ENCODE data around the gene C6orf141. TPM values are rescaled to one million over a fixed set of nuclear protein-coding genes. Genes with fewer than 3 reads are reported as not detected.

Gene C6orf141
- total and polyA plus RNA-seq, 2 of the 13 experiments (the other 11 are each of a cell fraction or from before 2014, with no cell fraction given) = 0.07 TPM; not detected in 1

DNA sequence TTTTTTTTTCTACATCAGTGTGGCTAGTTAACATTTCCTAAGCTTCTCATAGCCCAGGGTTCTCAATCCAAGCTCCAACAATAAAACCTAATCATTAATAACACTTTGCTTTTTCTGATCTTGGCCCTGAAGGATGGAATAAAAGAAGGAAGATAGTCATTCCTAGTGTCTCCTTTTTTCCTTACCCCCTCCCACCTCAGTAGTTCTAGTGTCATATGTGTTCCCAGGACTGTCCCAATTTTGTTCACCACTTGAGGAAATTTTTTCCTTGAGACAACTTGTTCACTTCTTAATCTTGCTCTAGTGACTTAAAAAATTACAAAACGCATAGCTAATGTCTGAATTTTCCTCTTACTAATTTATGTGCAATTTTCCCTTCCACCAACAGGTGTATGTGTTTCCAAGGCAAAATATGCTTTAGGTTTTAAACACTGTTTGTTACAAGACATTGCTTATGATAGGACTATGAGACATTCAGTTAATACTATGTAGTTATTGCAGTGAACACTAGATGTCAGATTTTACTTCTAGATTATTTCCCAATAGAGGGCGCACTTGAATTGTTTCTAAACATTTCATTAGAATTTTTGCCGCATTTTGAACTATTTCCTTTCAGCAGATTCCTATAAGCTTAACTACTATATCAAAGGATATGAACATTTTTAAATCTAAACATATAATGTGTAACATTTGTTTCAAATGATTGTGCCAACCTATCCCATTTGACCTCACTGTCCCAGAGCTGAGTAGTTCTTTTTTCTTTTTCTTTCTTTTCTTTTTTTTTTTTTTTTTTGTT lies 18.5 kb upstream of the C6orf141 start (continued):
- TF ChIP-seq, protein P1, sequence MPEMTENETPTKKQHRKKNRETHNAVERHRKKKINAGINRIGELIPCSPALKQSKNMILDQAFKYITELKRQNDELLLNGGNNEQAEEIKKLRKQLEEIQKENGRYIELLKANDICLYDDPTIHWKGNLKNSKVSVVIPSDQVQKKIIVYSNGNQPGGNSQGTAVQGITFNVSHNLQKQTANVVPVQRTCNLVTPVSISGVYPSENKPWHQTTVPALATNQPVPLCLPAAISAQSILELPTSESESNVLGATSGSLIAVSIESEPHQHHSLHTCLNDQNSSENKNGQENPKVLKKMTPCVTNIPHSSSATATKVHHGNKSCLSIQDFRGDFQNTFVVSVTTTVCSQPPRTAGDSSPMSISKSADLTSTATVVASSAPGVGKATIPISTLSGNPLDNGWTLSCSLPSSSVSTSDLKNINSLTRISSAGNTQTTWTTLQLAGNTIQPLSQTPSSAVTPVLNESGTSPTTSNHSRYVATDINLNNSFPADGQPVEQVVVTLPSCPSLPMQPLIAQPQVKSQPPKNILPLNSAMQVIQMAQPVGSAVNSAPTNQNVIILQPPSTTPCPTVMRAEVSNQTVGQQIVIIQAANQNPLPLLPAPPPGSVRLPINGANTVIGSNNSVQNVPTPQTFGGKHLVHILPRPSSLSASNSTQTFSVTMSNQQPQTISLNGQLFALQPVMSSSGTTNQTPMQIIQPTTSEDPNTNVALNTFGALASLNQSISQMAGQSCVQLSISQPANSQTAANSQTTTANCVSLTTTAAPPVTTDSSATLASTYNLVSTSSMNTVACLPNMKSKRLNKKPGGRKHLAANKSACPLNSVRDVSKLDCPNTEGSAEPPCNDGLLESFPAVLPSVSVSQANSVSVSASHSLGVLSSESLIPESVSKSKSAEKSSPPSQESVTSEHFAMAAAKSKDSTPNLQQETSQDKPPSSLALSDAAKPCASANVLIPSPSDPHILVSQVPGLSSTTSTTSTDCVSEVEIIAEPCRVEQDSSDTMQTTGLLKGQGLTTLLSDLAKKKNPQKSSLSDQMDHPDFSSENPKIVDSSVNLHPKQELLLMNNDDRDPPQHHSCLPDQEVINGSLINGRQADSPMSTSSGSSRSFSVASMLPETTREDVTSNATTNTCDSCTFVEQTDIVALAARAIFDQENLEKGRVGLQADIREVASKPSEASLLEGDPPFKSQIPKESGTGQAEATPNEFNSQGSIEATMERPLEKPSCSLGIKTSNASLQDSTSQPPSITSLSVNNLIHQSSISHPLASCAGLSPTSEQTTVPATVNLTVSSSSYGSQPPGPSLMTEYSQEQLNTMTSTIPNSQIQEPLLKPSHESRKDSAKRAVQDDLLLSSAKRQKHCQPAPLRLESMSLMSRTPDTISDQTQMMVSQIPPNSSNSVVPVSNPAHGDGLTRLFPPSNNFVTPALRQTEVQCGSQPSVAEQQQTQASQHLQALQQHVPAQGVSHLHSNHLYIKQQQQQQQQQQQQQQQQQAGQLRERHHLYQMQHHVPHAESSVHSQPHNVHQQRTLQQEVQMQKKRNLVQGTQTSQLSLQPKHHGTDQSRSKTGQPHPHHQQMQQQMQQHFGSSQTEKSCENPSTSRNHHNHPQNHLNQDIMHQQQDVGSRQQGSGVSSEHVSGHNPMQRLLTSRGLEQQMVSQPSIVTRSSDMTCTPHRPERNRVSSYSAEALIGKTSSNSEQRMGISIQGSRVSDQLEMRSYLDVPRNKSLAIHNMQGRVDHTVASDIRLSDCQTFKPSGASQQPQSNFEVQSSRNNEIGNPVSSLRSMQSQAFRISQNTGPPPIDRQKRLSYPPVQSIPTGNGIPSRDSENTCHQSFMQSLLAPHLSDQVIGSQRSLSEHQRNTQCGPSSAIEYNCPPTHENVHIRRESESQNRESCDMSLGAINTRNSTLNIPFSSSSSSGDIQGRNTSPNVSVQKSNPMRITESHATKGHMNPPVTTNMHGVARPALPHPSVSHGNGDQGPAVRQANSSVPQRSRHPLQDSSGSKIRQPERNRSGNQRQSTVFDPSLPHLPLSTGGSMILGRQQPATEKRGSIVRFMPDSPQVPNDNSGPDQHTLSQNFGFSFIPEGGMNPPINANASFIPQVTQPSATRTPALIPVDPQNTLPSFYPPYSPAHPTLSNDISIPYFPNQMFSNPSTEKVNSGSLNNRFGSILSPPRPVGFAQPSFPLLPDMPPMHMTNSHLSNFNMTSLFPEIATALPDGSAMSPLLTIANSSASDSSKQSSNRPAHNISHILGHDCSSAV (CRISPR knock-in tag; IDR thresholded peaks at IDR 0.05; ENCODE audit: borderline replicate concordance) = no peak
- TF ChIP-seq NBN (conservative IDR thresholded peaks at IDR 0.05) = no peak
- TF ChIP-seq, protein P2, sequence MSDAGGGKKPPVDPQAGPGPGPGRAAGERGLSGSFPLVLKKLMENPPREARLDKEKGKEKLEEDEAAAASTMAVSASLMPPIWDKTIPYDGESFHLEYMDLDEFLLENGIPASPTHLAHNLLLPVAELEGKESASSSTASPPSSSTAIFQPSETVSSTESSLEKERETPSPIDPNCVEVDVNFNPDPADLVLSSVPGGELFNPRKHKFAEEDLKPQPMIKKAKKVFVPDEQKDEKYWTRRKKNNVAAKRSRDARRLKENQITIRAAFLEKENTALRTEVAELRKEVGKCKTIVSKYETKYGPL (CRISPR knock-in tag; IDR thresholded peaks at IDR 0.05) = no peak
- no peak for TF ChIP-seq HDAC2 (CRISPR knock-in tag; IDR thresholded peaks at IDR 0.05)
- TF ChIP-seq FOSL2 (CRISPR knock-in tag; IDR thresholded peaks at IDR 0.05) = no peak
- TF ChIP-seq ZNF543 (CRISPR knock-in tag; IDR thresholded peaks at IDR 0.05) = no peak
- TF ChIP-seq THAP11 (CRISPR knock-in tag; IDR thresholded peaks at IDR 0.05) = peak; percentile 25; the same call in 1 of the 2 replicates
- TF ChIP-seq ZNF564 (CRISPR knock-in tag; IDR thresholded peaks at IDR 0.05) = no peak
- no peak for TF ChIP-seq SRY (CRISPR knock-in tag; IDR thresholded peaks at IDR 0.05)
- no peak for TF ChIP-seq ZNF761 (CRISPR knock-in tag; conservative IDR thresholded peaks at IDR 0.05)
- no peak for TF ChIP-seq PAWR (CRISPR knock-in tag; IDR thresholded peaks at IDR 0.05; ENCODE audit: borderline replicate concordance)
- TF ChIP-seq ZNF446 (CRISPR knock-in tag; IDR thresholded peaks at IDR 0.05) = no peak
- TF ChIP-seq GATA4 (IDR thresholded peaks at IDR 0.05; ENCODE audit: borderline replicate concordance, low read depth) = no peak
- no peak for TF ChIP-seq ZNF329 (CRISPR knock-in tag; IDR thresholded peaks at IDR 0.05; ENCODE audit: low read depth)
- TF ChIP-seq, protein P3, sequence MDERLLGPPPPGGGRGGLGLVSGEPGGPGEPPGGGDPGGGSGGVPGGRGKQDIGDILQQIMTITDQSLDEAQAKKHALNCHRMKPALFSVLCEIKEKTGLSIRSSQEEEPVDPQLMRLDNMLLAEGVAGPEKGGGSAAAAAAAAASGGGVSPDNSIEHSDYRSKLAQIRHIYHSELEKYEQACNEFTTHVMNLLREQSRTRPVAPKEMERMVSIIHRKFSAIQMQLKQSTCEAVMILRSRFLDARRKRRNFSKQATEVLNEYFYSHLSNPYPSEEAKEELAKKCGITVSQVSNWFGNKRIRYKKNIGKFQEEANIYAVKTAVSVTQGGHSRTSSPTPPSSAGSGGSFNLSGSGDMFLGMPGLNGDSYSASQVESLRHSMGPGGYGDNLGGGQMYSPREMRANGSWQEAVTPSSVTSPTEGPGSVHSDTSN (CRISPR knock-in tag; IDR thresholded peaks at IDR 0.05) = no peak
- TF ChIP-seq DMAP1 (CRISPR knock-in tag; IDR thresholded peaks at IDR 0.05) = no peak
- TF ChIP-seq, protein P4, sequence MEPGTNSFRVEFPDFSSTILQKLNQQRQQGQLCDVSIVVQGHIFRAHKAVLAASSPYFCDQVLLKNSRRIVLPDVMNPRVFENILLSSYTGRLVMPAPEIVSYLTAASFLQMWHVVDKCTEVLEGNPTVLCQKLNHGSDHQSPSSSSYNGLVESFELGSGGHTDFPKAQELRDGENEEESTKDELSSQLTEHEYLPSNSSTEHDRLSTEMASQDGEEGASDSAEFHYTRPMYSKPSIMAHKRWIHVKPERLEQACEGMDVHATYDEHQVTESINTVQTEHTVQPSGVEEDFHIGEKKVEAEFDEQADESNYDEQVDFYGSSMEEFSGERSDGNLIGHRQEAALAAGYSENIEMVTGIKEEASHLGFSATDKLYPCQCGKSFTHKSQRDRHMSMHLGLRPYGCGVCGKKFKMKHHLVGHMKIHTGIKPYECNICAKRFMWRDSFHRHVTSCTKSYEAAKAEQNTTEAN (CRISPR knock-in tag; conservative IDR thresholded peaks at IDR 0.05) = no peak
- TF ChIP-seq RXRB (CRISPR knock-in tag; IDR thresholded peaks at IDR 0.05; ENCODE audit: borderline replicate concordance) = peak; percentile 35; the same call in 1 of the 2 replicates
- no peak for TF ChIP-seq HOXA3 (CRISPR knock-in tag; IDR thresholded peaks at IDR 0.05)
- no peak for TF ChIP-seq ZNF484 (CRISPR knock-in tag; IDR thresholded peaks at IDR 0.05; ENCODE audit: borderline replicate concordance, low read depth)

Measured in HepG2 (cell line).